K562 (cell line): ENCODE measurements around the gene HEXIM1. TPM values are rescaled to one million over a fixed set of nuclear protein-coding genes. Genes with fewer than 3 reads are reported as not detected.

Experiments
- ARID1B ChIP-seq: fragments of 450-650 bp; IDR thresholded peaks from 2 replicates; pipeline ENCODE4 v1.6.1; 2016; ENCODE audit warnings: antibody characterized with exemption, mild to moderate bottlenecking, inconsistent platforms
- ATF1 ChIP-seq, 2 experiments: fragments of 450-650 bp in 1 of 2; IDR thresholded peaks; 2 replicates each; pipeline ENCODE4 v1.6.1; 2016; ENCODE audit warnings: missing compliant biosample characterization in 1 of 2, missing genetic modification characterization in 1 of 2
- BACH1 ChIP-seq: fragments of 200-800 bp; sonication (Bioruptor generic); IDR thresholded peaks from 2 replicates; pipeline ENCODE4 v1.6.1; 2016; ENCODE audit warnings: missing genetic modification characterization, missing compliant biosample characterization
- CBFA2T3 ChIP-seq: fragments of 450-650 bp; IDR thresholded peaks from 2 replicates; pipeline ENCODE4 v1.6.1; 2017
- HLTF ChIP-seq: fragments of 450-650 bp; IDR thresholded peaks from 2 replicates; pipeline ENCODE4 v1.6.1; 2016
- HNRNPH1 ChIP-seq: fragments of 200-400 bp; formaldehyde crosslinking; optimal IDR thresholded peaks from 2 replicates; pipeline ENCODE3; 2017; ENCODE audit warnings: low read depth, mild to moderate bottlenecking, low read length, moderate library complexity
- MECOM ChIP-seq: fragments of 250-450 bp; sonication (Bioruptor Pico); IDR thresholded peaks from 2 replicates; pipeline ENCODE4 v1.8.0; 2022; ENCODE audit warnings: inconsistent platforms
- NFXL1 ChIP-seq: fragments of 450-650 bp; formaldehyde crosslinking; IDR thresholded peaks from 2 replicates; pipeline ENCODE4 v1.4.0; 2021; ENCODE audit warnings: mild to moderate bottlenecking
- POLR2A ChIP-seq: fragments of 450-650 bp; conservative IDR thresholded peaks from 2 replicates; pipeline ENCODE4 v1.6.1; 2016
- SMARCE1 ChIP-seq: fragments of 450-650 bp; IDR thresholded peaks from 2 replicates; pipeline ENCODE4 v1.7.1; 2016; ENCODE audit warnings: mild to moderate bottlenecking
- SUPT5H ChIP-seq: fragments of 450-650 bp; IDR thresholded peaks from 2 replicates; pipeline ENCODE4 v1.6.1; 2016
- TRIM24 ChIP-seq, 2 experiments: fragments of 450-650 bp; IDR thresholded peaks; 2 replicates each; pipeline ENCODE4 v1.6.1; 2016
- TSHZ1 ChIP-seq: fragments of 250-450 bp; sonication (Bioruptor Pico); IDR thresholded peaks from 2 replicates; pipeline ENCODE4 v1.4.0; 2020; ENCODE audit warnings: mild to moderate bottlenecking, moderate library complexity
- ZBTB26 ChIP-seq: fragments of 450-650 bp; formaldehyde crosslinking; IDR thresholded peaks from 2 replicates; pipeline ENCODE4 v1.4.0; 2022; ENCODE audit warnings: missing genetic modification characterization
- ZBTB8A ChIP-seq: fragments of 450-650 bp; IDR thresholded peaks from 2 replicates; pipeline ENCODE4 v1.6.1; 2018; ENCODE audit warnings: mild to moderate bottlenecking, moderate library complexity; ENCODE audit not compliant: partially characterized antibody
- ZNF696 ChIP-seq: fragments of 250-450 bp; sonication (Bioruptor Pico); conservative IDR thresholded peaks from 2 replicates; pipeline ENCODE4 v1.4.0; 2020; ENCODE audit warnings: mild to moderate bottlenecking, moderate library complexity
- ZNF830 ChIP-seq: fragments of 250-450 bp; sonication (Bioruptor Pico); IDR thresholded peaks from 2 replicates; pipeline ENCODE4 v1.5.0; 2021; ENCODE audit warnings: mild to moderate bottlenecking
- polyA plus RNA-seq, 8 experiments: library from polyadenylated mRNA; depleted of rRNA in 4 of 8; stranded (reverse) in 5 of 8; unstranded in 3 of 8; fragments of >200 nt; fragmentation: Nextera tagmentation in 2 of 8; fragmentation: Illumina TruSeq in 1 of 8; extraction: Ambion mirVana in 2 of 8; extraction: Trizol in 1 of 8; gene quantifications; 2 replicates each; pipeline versions ENCODE4 v1.2.1 to v1.2.3, GENCODE V29; 2011 to 2014; ENCODE audit warnings: inconsistent platforms in 1 of 8, missing spikeins in 1 of 8
- total RNA-seq, 7 experiments: library from RNA; depleted of rRNA in 6 of 7; stranded (reverse); fragments of >200 nt in 6 of 7; fragmentation: Illumina TruSeq in 2 of 7; extraction: Trizol in 2 of 7; gene quantifications; 2 replicates each; pipeline versions ENCODE4 v1.2.1 to v1.2.3, GENCODE V29; 2011 to 2021; ENCODE audit warnings: low replicate concordance in 1 of 7
- TF ChIP-seq, protein P1 (sequence below): fragments of 450-650 bp; formaldehyde crosslinking; IDR thresholded peaks from 2 replicates; pipeline ENCODE4 v1.4.0; 2020; ENCODE audit warnings: mild to moderate bottlenecking, moderate library complexity
- TF ChIP-seq, protein P2 (sequence below): fragments of 250-450 bp; sonication (Bioruptor Pico); IDR thresholded peaks from 2 replicates; pipeline ENCODE4 v1.4.0; 2020; ENCODE audit warnings: mild to moderate bottlenecking, moderate library complexity, borderline replicate concordance
- TF ChIP-seq, protein P3 (sequence below): sonication (generic); formaldehyde crosslinking; IDR thresholded peaks from 2 replicates; pipeline ENCODE4 v1.9.0; 2022; ENCODE audit warnings: mild to moderate bottlenecking, missing genetic modification reagents

HEXIM1 gene
- total and polyA plus RNA-seq, 9 of the 15 experiments (the other 6 are each of a cell fraction or from before 2014, with no cell fraction given), result 1.4 to 28.3 (median 9.1) TPM

GRCh38 chr17:45123930-45124796, 24.1 kb upstream of the HEXIM1 start (continued):
- TF ChIP-seq, protein P1, sequence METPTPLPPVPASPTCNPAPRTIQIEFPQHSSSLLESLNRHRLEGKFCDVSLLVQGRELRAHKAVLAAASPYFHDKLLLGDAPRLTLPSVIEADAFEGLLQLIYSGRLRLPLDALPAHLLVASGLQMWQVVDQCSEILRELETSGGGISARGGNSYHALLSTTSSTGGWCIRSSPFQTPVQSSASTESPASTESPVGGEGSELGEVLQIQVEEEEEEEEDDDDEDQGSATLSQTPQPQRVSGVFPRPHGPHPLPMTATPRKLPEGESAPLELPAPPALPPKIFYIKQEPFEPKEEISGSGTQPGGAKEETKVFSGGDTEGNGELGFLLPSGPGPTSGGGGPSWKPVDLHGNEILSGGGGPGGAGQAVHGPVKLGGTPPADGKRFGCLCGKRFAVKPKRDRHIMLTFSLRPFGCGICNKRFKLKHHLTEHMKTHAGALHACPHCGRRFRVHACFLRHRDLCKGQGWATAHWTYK (CRISPR knock-in tag), result 0 out of 2 replicates have a peak, but pooled peaks have one; percentile 28
- TF ChIP-seq ZBTB26 (CRISPR knock-in tag), result no peak
- peak; percentile 50 for TF ChIP-seq CBFA2T3
- TF ChIP-seq TSHZ1 (CRISPR knock-in tag), result no peak
- peak; percentile 92 for TF ChIP-seq ARID1B
- TF ChIP-seq BACH1 (tag), result 0 out of 2 replicates have a peak, but pooled peaks have one; percentile 43
- TF ChIP-seq, protein P2, sequence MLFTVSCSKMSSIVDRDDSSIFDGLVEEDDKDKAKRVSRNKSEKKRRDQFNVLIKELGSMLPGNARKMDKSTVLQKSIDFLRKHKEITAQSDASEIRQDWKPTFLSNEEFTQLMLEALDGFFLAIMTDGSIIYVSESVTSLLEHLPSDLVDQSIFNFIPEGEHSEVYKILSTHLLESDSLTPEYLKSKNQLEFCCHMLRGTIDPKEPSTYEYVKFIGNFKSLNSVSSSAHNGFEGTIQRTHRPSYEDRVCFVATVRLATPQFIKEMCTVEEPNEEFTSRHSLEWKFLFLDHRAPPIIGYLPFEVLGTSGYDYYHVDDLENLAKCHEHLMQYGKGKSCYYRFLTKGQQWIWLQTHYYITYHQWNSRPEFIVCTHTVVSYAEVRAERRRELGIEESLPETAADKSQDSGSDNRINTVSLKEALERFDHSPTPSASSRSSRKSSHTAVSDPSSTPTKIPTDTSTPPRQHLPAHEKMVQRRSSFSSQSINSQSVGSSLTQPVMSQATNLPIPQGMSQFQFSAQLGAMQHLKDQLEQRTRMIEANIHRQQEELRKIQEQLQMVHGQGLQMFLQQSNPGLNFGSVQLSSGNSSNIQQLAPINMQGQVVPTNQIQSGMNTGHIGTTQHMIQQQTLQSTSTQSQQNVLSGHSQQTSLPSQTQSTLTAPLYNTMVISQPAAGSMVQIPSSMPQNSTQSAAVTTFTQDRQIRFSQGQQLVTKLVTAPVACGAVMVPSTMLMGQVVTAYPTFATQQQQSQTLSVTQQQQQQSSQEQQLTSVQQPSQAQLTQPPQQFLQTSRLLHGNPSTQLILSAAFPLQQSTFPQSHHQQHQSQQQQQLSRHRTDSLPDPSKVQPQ (CRISPR knock-in tag), result no peak
- TF ChIP-seq, protein P3, sequence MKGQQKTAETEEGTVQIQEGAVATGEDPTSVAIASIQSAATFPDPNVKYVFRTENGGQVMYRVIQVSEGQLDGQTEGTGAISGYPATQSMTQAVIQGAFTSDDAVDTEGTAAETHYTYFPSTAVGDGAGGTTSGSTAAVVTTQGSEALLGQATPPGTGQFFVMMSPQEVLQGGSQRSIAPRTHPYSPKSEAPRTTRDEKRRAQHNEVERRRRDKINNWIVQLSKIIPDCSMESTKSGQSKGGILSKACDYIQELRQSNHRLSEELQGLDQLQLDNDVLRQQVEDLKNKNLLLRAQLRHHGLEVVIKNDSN, result no peak; the same call in 1 of the 2 replicates
- 0 out of 4 replicates have a peak, but pooled peaks of 1 of the 2 experiments have one; percentile 35 for TF ChIP-seq TRIM24 (IDR thresholded peaks at IDR 0.05)
- TF ChIP-seq ZNF696, result no peak
- TF ChIP-seq POLR2A, result peak; percentile 70
- TF ChIP-seq HLTF, result no peak
- no peak for TF ChIP-seq ATF1 (CRISPR knock-in tag; IDR thresholded peaks at IDR 0.05)
- no peak for TF ChIP-seq ATF1 (tag; IDR thresholded peaks at IDR 0.05)
- TF ChIP-seq MECOM (CRISPR knock-in tag), result peak; percentile 43; the same call in 1 of the 2 replicates
- TF ChIP-seq HNRNPH1, result no peak
- TF ChIP-seq SMARCE1, result peak; percentile 97
- TF ChIP-seq ZNF830 (CRISPR knock-in tag), result no peak
- no peak for TF ChIP-seq NFXL1 (CRISPR knock-in tag)
- peak; percentile 63 for TF ChIP-seq SUPT5H
- no peak for TF ChIP-seq ZBTB8A
